Heart left ventricle (tissue), 16 donors: Measurements from ENCODE around the gene GLIS2. TPM values are rescaled to one million over a fixed set of nuclear protein-coding genes. Genes with fewer than 3 reads are reported as not detected.
A peak's percentile ranks its signal among the peaks of the same experiment; 100 is the strongest.

Source experiments
- ATAC-seq, 4 donors: fragments of 200-7000 bp; cut with Tn5 transposase; one replicate each; pipeline ENCODE4 v1.9.1; 2020 to 2022; ENCODE audit warnings: moderate library complexity in 4 of 4, mild to moderate bottlenecking in 3 of 4, moderate number of reproducible peaks in 1 of 4
- DNase-seq, 5 donors: peaks; one replicate each; pipeline ENCODE4 v3.0.0-alpha.2; 2020
- H3K27ac ChIP-seq, 12 donors: fragments of 200-600 bp; sonication (generic) in 4 of 12; one replicate each; pipeline versions ENCODE4 v1.5.0 to v1.8.0; 2016 to 2022; ENCODE audit warnings: mild to moderate bottlenecking in 2 of 12
- H3K27me3 ChIP-seq, 9 donors: fragments of 200-600 bp; sonication (generic) in 2 of 9; one replicate each; pipeline versions ENCODE4 v1.5.1 to v1.8.0; 2016 to 2022; ENCODE audit warnings: mild to moderate bottlenecking in 3 of 9
- H3K36me3 ChIP-seq, 9 donors: fragments of 200-600 bp; sonication (generic) in 2 of 9; one replicate each; pipeline versions ENCODE4 v1.5.0 to v1.8.0; 2018 to 2022; ENCODE audit warnings: mild to moderate bottlenecking in 2 of 9
- H3K4me1 ChIP-seq, 12 donors: fragments of 200-600 bp; sonication (generic) in 4 of 12; one replicate each; pipeline versions ENCODE4 v1.5.0 to v1.8.0; 2016 to 2022; ENCODE audit warnings: mild to moderate bottlenecking in 3 of 12
- H3K4me3 ChIP-seq, 12 donors: fragments of 200-600 bp; sonication (generic) in 4 of 12; one replicate each; pipeline versions ENCODE4 v1.5.0 to v1.8.0; 2017 to 2022; ENCODE audit warnings: mild to moderate bottlenecking in 9 of 12, moderate library complexity in 4 of 12
- H3K9me3 ChIP-seq, 12 donors: fragments of 200-600 bp; sonication (generic) in 4 of 12; one replicate each; pipeline versions ENCODE4 v1.5.0 to v1.8.0; 2016 to 2022; ENCODE audit warnings: mild to moderate bottlenecking in 1 of 12
- POLR2A ChIP-seq, 2 donors: fragments of 450-650 bp; IDR thresholded peaks; one replicate each; pipeline ENCODE4 v1.6.1; 2017; ENCODE audit warnings: antibody characterized with exemption in 2 of 2, mild to moderate bottlenecking in 2 of 2, moderate library complexity in 2 of 2
- WGBS, 4 donors: extraction: QIAGEN DNeasy Blood & Tissue Kit in 2 of 4; methylation state at CpG; one replicate each; pipeline versions ENCODE4 v1.1.5 to v1.1.7; 2013 to 2018; 5-methylcytosine and 5-hydroxymethylcytosine counted together
- intact Hi-C, 10 donors: fragments of 100-400 bp; cut with DNase I; formaldehyde crosslinking; loops; one replicate each; pipeline versions ENCODE4 v1.11.1 to v1.14.2; 2022
- polyA plus RNA-seq, 2 donors: library from polyadenylated mRNA; stranded (reverse); fragments of 200-250 nt; gene quantifications; one replicate each; pipeline ENCODE4 v1.2.3, GENCODE V29; 2013
- total RNA-seq, 9 donors: library from RNA; depleted of rRNA in 2 of 9; stranded (reverse); fragments of >200 nt in 2 of 9; fragmentation: NEBNext Ultra II Directional in 3 of 9; extraction: Animal tissue kit (Norgen Biotek cat#: 25700) in 3 of 9; gene quantifications; one replicate each; pipeline versions ENCODE4 v1.1.0 to v1.2.4, GENCODE V29; 2016 to 2023
- TF ChIP-seq, protein P1 (sequence below), 12 donors: fragments of 200-600 bp; sonication (generic) in 4 of 12; IDR thresholded peaks; one replicate each; pipeline versions ENCODE4 v1.5.0 to v1.8.0; 2018 to 2022; ENCODE audit warnings: antibody characterized with exemption in 12 of 12, mild to moderate bottlenecking in 5 of 12
- donor health status: ischemic (EF 13 %, LVEDD 7.1; RV severe dilation, severe dysfunction).
- donor health status: healthy with polysubstance abuse.
- donor health status: DM: no; HTN: yes; CAD: no.
- donor health status: DM: no; HTN: no; CAD: no.
- donor health status: ischemic (EF 25% LVEDD 6.9; RV normal size, moderate dysfunction).
- donor health status: ischemic (EF 25% LVEDD 5.7; RV mildly dilated, moderate dysfunction).
- donor health status: healthy.
- donor health status: DM: yes; HTN: yes; CAD: no.
- donor health status: ischemic (EF 35%, LVEDD 5.7; RV mildly dilated, moderate dysfunction).
- donor health status: nonischemic (EF 11% LVEDD 7.7; RV severe dilation, severe dysfunction).
- donor health status: DM: yes; HTN: yes; CAD: no.
- donor health status: PGD.
- donor health status: ischemic (EF 29% LVEDD 5.4; RV normal size, mild dysfunction).
- donor health status: nonischemic (EF 23%, LVEDD 6.1; RV moderate dilation, normal function).

The GLIS2 gene
- total and polyA plus RNA-seq, 11 donors, result 7.6 to 23.4 (median 12.7) TPM

DNA sequence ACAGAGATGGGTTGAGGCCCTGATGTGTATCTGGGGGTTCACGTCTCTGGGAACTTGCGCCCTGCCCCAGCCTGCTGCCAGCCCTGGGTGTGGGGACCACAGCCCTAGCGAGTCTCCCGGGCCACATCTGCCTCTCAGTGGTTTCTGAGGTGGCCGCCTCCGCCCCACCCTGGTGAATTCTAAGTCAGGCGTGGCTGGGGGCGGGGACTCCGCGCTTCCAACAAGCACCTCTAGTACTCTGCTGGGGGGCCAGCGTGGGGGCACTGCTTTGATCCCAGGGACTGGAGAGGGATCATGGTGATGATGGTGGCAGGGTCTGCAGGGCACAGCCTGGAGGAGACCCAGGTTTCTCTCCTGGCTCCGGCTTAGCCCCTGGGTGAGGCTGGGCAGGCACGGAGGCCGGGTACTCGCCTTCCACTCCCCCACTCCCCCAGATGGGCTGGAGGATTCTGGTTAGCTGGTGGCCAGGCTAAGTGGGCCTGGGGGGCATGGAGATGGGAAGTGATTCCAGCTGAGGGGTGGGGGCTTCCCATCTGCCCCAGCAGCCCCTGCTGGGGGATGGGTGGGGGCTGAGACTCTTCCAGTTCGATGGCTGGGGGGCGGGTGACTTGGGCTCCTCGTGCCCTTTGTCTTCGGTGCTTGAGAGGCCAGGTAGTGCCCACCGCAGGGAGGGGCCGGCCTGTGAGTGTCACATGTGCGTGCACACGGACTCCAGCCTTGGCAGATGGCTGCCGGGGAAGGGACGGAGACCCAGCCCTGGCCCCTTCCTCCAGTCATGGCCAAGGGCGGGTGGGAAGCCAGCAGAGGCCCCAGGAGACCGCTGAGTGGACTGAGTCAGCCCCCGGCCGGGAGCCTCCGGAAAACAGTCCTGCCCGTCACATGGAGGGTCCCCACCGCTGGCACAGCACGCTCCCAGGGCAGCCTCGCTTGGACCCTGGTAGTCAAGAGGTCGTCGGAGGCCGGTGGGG, 3.9 kb downstream of the GLIS2 start:
- Histone ChIP-seq H3K4me1 (peaks cover 16 to 91% (median 73%) of the 10 kb centered on the region in 12 donors), H3K27me3 (peaks cover 0 to 17% (median 0%) of the 10 kb centered on the region in 9 donors), H3K27ac (peak overlapping the region in 11 of 12 donors; percentile 12 to 99 (median 88)), H3K4me3 (peak overlapping the region in 7 of 12 donors; percentile 10 to 26 (median 18)), H3K36me3 (no peaks in the 10 kb centered on the region), H3K9me3 (no peaks in the 10 kb centered on the region)
- WGBS, 4 donors, result 28 to 48% (median 42%) methylated on average over 9 to 37 of the region's 37 CpGs
- DNase-seq, result peak in 3 of 5 donors; percentile 74 to 82 (median 80)
- no peak for TF ChIP-seq POLR2A (IDR thresholded peaks at IDR 0.05)
- TF ChIP-seq, protein P1, sequence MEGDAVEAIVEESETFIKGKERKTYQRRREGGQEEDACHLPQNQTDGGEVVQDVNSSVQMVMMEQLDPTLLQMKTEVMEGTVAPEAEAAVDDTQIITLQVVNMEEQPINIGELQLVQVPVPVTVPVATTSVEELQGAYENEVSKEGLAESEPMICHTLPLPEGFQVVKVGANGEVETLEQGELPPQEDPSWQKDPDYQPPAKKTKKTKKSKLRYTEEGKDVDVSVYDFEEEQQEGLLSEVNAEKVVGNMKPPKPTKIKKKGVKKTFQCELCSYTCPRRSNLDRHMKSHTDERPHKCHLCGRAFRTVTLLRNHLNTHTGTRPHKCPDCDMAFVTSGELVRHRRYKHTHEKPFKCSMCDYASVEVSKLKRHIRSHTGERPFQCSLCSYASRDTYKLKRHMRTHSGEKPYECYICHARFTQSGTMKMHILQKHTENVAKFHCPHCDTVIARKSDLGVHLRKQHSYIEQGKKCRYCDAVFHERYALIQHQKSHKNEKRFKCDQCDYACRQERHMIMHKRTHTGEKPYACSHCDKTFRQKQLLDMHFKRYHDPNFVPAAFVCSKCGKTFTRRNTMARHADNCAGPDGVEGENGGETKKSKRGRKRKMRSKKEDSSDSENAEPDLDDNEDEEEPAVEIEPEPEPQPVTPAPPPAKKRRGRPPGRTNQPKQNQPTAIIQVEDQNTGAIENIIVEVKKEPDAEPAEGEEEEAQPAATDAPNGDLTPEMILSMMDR (IDR thresholded peaks at IDR 0.05), result no peak
- ATAC-seq, result peak in 2 of 4 donors; percentile 2 to 10
- intact Hi-C loops, result no loop called here

DNA sequence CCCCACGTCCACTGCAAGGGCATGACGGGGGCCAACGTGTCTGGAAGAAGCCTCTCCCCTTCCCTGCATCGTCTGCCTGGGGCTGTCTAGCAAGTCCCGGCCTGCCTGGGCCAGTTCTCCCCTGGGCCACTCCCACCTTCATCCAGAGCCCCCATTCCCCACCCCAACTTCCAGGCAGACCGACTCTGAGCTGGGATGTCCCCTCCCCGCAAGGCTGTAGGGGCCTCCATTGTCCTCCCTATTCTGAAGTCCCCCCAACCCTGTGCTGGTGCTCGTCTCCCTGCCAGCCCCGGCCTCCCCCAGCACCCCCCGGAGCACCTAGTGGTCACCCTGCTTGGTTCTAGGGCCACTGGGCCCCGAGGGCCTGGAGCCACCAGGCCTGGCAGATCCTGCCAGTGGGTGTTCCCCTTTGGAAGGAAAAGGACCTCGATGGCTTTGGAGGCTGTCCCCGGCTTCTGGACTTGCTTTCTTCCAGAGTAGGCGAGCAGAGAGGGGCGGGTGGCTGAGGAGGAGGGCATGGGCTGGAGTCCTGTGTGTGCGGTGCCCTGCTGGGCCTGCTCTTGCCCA, 4.8 kb downstream of the GLIS2 start:
- Histone ChIP-seq H3K4me3 (peak overlapping the region in 3 of 12 donors; percentile 14 to 26 (median 18)), H3K36me3 (no peaks in the 10 kb centered on the region), H3K27me3 (peaks cover 0 to 10% (median 0%) of the 10 kb centered on the region in 9 donors), H3K9me3 (no peaks in the 10 kb centered on the region), H3K27ac (peak overlapping the region in 11 of 12 donors; percentile 12 to 99 (median 88)), H3K4me1 (peaks cover 16 to 94% (median 77%) of the 10 kb centered on the region in 12 donors)
- WGBS, 4 donors, result 42 to 60% (median 51%) methylated on average over 7 to 16 of the region's 16 CpGs
- ATAC-seq (no peak), DNase-seq (no peak)
- intact Hi-C loops, result no loop called here
- no peak for TF ChIP-seq POLR2A (IDR thresholded peaks at IDR 0.05)
- TF ChIP-seq, protein P1 (IDR thresholded peaks at IDR 0.05), result no peak

DNA sequence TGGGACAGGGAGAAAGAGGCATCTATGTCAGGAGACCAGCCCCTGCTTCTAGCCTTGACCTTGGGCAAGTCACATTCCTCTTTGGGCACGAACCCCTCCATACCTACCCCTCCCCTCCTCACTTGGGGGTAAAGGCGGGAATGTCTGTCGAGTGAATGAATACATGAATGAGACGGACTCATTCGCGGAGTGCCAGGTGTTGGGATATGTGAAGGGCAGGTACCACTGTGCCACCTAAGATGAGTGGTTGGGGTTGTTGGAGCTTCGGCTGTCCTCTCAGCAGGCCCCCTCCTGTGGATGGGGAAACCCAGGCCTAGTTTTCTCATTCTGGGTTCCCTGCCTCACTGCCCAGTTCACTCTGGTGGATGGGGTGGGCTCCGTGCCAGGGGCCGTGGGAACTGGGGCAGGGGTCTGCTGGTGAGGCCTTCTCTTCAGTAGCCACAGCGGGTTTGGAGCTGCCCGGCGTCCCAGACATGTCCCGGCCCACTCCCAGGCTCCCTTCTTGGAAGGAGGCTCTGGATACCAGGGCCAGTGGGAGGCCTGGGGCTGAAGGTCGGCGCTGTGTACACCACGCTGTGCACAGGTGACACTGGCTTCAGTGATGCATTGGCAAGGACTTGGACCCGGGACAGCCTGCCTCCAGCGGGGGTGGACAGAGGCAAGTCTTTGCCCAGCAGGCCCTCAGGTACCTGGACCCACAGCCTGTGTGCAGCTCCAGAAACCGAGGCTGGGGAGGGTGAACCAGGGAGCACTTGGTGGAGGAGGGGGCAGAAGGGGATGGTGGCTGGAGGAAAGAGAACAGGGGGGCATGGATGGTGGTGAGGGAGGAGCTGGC, 5.6 kb downstream of the GLIS2 start:
- TF ChIP-seq POLR2A (IDR thresholded peaks at IDR 0.05), result no peak
- TF ChIP-seq, protein P1 (IDR thresholded peaks at IDR 0.05), result no peak
- 74 to 88% (median 85%) methylated on average over 13 to 19 of the region's 19 CpGs for WGBS, 4 donors
- no peak overlapping the region for H3K4me3 ChIP-seq
- no peaks in the 10 kb centered on the region for H3K9me3 ChIP-seq
- H3K4me1 ChIP-seq, result peaks cover 16 to 99% (median 78%) of the 10 kb centered on the region in 12 donors
- peaks cover 0 to 7% (median 0%) of the 10 kb centered on the region in 9 donors for H3K27me3 ChIP-seq
- intact Hi-C loops, result no loop called here
- ATAC-seq (no peak), DNase-seq (no peak)
- H3K27ac ChIP-seq, result peak overlapping the region in 10 of 12 donors; percentile 3 to 99 (median 72)
- no peaks in the 10 kb centered on the region for H3K36me3 ChIP-seq
